ENCODE data around the gene TUBB4B.
A peak's percentile ranks its signal among the peaks of the same experiment; 100 is the strongest.

Gene TUBB4B

DNA sequence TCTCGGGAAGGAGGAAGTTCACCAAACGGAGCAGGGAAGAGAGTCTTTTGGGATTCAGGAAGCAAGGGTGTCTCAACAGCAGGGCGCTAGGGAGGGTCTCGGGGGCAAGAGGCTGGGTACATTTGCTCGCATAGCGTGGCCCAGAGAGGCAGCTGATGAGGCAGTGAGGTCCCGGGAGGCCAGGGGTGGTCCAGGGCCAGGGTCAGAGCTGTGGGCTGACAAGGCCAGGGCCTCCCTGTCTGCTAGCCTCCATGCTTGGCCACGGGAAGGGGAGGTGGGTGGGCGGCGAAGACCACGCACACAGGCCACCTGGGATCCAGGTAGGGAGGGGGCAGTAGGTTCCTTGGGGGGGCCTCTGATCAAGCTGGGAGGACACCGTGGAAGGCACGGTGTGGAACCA lies 29.6 kb upstream of the TUBB4B start:
- DNase-seq (ENCODE audit: extremely low read depth in 1 of 2, low read depth in 1 of 2): no peak

DNA sequence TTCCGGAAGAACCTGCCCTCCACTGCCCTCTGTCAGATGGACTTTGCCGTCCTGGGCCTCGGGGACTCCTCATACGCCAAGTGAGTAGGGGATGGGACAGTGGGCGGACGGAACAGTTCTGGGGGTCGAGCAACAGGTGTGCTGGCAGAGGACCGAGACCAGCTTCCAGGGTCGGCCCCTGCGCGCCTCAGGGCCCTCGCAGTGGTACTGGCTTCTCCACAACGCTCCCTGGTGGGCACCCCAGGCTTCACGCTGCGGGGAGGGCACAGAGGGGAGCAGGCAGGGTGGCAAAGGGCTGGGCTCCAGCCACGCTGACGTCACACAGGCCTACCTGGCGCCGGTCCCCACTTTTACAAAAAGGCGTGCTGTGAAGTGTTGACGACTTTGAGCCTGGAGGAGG lies 28.6 kb upstream of the TUBB4B start:
- no peak for DNase-seq (ENCODE audit: extremely low read depth in 1 of 2, low read depth in 1 of 2)

DNA sequence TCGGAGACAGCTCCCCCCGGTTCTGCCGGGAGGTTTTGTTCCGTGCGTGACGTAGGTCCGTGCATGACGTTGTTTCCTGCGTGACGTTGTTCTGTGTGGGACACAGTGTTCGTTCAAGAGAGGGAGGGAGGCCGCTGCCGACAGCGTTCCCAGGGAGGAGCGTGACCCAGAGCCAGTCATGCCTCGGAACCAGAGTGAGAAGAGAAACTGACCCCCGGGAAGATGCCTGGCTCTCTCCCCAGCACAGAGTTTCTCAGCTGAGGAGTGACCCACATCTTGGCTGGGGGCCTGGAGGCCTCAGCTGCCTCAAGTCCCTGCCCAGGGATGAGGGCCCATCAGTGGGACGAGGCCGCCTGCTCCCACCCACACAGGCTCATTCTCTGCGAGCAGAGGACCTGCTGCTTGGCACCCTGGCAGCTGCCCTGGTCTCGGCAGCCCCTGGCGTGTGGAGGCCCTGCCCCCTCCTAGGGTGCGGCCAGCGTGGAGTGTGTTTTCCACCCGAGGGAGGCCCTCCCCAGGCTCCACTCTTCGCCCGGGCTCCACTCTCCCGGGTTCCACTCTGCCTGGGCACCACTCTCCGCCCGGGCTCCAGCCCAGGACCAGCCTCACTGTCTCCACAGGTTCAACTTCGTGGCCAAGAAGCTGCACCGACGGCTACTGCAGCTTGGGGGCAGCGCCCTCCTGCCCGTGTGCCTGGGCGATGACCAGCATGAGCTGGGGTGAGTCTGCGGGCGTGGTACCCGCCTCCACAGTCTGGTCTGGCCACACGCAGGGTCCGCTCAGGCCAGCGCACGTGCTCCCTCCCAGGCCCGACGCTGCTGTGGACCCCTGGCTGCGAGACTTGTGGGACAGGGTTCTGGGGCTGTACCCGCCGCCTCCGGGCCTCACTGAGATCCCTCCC lies 27.7 kb upstream of the TUBB4B start:
- DNase-seq (ENCODE audit: extremely low read depth in 1 of 2, low read depth in 1 of 2): no peak

DNA sequence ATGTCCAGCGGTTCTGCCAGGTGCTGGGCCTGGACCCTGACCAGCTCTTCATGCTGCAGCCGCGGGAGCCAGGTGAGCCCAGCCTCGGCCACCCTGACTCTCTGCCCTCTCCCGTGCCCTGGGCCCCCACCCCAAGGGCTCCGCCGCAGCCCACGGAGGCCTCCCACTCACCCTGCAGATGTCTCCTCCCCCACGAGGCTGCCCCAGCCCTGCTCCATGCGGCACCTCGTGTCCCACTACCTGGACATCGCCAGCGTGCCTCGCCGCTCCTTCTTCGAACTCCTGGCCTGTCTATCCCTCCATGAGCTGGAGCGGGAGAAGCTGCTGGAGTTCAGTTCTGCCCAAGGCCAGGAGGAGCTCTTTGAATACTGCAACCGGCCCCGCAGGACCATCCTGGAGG lies 26.5 kb upstream of the TUBB4B start:
- no peak for DNase-seq (ENCODE audit: extremely low read depth in 1 of 2, low read depth in 1 of 2)

DNA sequence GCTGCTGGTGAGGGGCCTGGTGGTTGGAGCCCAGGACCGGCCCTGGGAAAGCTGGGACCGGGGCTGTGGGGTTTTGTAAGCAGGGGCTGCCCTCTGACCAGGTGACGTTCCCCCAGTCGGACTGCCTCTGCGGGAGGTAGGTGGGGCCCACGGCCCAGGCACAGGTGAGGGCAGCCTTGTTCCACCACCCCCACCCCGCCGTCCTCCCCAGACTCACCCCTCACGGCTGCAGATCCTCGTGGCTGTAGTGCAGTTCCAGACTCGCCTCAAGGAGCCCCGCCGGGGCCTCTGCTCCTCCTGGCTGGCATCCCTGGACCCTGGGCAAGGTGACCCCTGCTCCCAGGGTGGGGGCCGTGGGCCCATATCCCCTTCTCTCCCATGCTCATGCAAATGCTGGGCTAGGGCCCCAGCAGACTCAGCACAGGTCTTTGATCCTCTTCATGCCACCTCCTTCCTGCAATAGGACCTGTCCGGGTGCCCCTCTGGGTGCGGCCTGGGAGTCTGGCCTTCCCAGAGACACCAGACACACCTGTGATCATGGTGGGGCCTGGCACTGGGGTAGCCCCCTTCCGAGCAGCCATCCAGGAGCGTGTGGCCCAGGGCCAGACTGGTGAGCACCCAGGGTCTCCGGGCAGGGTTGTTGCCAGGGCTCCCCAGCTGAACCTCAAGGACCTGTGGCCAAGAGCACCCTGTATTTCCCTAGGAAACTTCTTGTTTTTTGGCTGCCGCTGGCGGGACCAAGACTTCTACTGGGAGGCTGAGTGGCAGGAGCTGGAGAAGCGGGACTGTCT lies 25.7 kb upstream of the TUBB4B start:
- no peak for DNase-seq (ENCODE audit: extremely low read depth in 1 of 2, low read depth in 1 of 2)

DNA sequence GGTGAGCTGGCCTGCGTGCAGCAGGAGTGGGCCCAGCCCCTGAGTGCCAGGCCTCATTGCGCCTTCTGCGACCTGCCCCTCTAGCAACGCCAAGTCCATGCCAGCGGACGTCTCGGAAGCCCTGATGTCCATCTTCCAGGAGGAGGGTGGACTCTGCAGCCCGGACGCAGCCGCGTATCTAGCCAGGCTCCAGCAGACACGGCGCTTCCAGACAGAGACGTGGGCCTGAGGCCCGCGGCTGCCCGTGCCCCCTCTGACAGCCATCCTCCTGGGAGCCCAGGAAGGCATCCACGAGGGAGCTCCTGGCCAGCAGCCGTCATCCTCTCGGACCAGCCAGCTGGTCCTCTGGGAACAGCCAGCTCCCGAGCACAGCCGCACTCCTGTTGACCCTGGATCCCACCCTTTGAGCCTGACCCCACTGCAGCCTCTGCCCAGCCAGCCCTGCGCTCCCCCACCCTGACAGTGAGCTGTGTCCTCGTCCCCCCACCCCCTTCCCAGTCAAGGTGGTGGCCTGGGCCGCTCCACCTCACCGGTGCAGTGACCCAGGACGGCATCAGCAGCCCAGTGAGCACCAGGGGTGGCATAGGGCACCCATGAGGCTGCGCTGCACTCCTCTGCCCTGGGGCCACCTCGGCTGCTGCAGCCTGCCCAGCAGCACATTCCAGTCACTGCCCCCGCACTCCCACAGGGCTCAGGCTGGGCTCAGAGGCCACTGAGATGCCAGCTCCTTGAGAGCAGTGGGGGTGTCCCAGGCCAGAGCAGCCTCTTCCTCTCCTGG lies 24.7 kb upstream of the TUBB4B start:
- DNase-seq (ENCODE audit: extremely low read depth in 1 of 2, low read depth in 1 of 2): no peak

DNA sequence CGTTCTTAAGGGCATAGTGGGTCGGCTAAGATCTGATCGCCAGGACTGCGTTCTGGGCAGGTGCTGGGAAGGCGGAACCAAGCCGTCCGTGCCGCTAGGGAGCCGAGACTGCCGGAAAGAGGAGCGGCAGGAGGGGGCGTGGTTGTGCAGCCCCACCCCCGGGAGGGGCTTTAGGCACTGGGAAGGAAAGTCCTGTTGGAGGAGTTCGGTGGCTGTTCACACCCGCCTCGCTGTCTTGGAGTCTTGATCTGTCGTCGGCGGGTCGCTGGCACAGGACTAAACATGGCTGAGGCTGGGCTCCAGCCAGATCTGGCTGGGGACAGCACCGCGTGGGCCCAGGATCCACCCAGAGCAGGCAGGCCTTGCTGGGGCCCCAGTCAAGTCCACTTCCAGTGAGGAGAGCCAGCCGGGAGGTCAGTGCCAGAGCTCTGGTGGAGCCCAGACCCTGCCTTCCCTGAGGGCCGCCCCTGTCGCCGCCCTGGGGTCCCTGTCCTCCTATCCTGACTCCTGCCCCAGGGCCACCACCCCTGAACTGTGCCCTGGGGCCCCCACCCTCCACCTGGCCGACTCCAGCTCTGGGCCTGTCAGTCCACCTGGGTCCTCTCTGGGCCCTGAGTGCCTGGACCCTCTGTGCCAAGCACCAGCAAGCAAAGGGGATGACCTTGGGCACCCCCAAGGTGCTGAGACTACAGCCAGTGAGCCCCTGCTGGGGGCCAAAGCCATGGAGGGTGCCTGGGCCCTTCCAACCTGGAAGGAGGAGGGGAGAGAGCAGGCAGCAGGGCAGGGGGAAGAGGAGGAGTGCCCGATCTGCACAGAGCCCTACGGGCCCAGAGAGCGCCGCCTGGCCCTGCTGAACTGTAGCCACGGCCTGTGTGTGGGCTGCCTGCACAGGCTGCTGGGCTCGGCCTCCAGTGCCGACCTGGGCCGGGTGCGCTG lies 23.5 kb upstream of the TUBB4B start:
- no peak for DNase-seq (ENCODE audit: extremely low read depth in 1 of 2, low read depth in 1 of 2)

DNA sequence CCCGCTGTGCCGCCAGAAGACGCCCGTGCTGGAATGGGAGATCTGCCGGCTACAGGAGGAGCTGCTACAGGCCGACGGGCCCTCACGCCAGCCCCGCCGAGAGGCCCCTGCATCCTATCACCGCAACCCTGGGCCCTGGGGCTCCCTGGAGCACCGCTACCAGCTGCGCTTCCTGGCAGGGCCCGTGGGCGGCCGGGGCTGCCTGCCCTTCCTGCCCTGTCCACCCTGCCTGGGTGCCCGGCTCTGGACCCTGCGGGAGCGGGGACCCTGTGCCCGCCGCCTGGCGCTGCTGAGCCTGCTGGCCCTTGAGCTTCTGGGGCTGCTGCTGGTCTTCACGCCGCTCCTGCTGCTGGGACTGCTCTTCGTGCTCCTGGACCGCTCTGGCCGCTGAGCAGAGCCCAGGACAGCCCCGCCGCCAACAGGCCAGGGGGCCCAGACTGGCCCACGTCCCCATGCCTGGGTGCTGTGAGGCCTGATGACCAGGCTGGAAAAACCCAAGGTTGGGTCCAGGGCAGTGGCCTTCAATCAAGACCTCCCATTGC lies 22.8 kb upstream of the TUBB4B start:
- no peak for DNase-seq (ENCODE audit: extremely low read depth in 1 of 2, low read depth in 1 of 2)

DNA sequence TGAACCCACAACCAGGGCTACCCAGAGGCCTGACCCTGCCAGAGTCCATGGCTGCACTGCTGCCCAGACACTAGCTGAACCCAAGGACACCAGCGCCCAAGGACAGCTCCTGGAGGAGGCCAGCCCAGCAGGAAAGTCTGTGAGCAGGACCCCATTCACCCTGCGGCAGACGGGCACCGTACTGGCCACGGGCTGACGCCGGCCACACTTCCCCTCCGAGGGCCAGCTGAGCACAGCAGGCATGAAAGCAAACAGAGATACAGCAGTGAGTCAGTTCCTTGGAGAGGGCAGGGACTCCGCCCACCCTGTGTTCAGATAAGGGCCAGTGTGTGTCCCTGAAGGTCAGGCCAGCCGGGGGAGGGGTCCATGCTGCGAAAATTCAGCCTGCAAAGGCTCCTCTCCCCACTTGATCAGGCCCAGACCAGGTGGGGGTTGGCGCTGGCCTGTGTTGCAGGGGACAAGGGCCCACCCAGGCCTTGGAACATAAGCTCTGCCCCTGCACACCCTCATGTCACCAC lies 22.3 kb upstream of the TUBB4B start:
- DNase-seq (ENCODE audit: extremely low read depth in 1 of 2, low read depth in 1 of 2): no peak

DNA sequence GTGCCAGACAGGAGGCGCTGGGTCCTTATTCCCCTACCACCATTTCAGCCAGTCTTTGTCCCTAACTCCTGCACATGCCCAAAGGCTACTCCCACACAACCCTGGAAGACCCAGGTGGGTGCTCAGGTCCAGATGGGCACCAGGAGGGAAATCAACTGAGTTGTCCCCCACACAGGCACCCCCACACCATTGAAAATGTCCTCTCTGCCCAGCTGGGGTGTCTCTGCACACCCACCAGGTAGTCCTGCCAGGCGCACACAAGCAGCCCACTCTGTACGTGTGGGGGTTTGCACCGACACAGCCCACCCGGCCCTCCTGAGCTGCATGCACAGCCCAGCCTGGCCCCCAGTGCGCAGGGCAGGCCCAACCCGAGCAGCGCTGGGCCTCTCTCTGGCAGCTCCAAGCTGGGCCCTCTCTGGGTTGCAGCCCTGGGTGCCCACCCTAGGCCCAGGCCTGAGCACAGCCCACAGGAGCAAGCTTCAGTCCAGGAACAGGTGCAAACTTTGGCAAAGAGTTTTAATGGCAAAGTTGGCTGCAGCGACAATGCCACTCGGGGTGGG lies 21.2 kb upstream of the TUBB4B start:
- no peak for DNase-seq (ENCODE audit: extremely low read depth in 1 of 2, low read depth in 1 of 2)

DNA sequence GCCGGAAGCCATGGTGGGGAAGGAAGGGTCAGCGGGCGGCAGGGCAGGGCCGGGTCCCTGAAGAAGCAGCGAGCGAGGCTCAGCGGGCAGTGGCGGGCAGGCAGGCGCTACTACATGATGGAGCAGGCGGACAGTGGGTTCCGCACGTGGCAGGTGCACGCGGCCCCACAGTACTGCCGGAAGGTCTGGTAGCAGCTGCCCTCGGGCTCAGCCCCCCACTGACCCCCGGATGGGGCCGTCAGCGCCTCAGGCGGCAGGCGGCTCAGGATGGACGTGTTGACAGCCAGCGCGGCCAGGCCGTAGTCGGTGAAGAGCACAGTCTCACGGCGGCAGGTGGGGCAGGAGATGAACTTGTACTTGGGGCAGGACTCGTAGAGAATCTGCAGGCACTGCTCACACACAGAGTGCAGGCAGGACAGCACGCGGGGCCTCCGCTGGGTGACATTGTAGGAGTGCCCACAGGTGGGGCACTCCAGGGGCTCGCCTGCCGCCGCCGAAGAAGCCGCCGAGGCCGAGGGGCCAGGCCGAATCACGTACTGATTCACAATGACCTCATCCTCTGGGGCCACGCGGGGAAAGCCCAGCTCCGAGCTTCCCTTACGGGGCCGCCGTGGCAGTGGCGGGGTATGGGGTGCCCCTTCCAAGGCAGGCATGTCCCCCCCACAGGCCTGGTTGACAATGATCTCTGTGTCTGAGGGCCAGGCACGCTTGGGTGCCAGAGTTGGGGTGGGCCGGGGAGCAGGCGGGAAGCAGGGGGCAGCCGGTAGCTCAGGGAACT lies 20.6 kb upstream of the TUBB4B start:
- DNase-seq (ENCODE audit: extremely low read depth in 1 of 2, low read depth in 1 of 2): no peak

DNA sequence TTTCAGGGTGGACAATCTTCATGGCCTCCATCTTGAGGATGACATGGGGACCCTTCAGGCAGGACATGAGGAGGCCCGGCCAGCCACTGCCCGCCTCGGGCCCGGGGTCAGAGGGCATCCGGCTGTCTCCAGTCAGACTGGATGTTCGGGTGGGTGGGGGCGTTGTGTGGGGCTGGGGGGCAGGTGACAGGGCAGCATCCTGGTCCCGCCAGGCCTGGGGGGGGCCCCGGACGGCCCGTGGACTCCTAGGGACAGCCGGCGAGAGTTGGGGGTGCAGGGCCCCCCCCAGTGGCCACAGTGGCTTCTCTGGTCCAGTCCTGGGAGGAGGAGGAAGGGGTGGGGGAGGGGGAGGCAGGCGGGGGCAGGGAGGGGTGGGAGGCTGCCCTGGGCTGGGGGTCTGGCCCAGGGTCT lies 20.0 kb upstream of the TUBB4B start:
- DNase-seq (ENCODE audit: extremely low read depth in 1 of 2, low read depth in 1 of 2): no peak

DNA sequence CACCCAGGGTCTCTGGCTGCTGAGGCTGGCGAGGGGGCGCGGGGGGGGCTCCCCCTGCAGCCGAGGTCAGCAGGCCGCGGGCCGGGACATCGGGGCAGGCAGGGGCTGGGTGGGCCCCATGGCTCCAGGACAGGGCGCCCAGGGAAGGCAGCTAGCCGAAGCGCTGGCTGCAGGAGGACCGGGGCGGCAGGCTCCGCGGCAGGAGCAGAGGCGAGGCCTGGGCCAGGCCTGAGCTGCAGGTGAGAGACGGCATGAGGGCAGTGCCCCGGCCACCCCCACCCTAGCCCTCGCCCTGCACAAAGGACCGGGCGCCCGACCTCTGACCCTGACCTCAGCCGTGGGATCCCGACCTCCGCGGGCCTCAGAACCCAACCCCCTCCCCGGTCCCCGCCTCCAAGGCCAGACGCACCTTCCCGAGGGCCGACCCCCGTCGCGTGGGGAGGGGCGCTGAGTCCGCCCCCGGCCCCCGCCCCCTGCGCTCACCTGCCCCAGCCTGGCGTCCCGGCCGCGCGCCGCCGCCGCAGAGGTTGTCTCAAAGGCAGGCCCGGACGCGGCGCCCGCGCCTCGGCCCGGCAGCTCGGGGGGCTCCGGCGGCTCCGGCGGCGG lies 19.5 kb upstream of the TUBB4B start:
- no peak for DNase-seq (ENCODE audit: extremely low read depth in 1 of 2, low read depth in 1 of 2)

DNA sequence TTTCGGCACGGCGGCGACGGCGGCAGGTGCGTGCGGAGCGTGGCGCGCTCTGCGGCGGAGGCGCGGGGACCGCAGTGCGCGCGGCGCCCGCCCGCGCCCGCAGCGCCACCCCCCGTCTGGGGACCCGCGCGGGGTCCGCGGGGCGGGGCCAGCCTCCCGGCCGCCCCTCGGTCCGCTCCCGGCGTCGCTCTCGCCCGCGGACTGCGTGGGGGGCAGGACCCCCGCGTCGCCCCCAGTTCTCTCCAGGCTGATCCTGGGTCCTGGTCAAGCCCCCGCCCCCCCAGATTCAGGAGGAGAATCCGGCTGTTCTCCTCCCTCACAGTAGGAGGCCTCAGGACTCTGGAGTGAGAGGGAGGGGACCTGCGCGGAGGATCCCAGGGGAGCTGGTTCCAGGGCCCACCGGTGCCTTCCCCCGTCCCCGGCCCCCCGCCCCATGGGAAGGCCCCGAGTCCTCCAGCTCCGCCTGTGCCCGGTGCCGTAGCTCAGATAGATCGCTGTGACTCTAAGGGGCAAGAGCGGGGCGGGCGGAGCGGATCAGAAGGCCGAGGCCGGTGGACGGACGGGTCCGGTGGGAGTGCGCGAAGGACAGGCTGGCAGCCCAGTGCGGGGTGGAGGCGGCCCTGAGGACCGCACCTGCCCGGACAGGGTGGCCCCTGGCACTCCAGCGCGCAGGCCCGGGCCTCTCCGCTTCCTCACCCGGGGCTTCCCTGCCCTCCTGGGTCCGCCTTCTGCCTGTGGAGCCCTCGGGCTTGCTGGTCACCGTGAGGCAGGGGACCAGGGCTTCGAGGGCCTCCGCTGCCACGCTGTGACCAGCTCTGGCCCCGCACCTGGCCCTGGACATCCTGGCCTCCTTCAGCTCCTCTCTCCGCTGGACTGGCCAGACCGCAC lies 18.7 kb upstream of the TUBB4B start, which contains the start of gene RNF208:
Gene RNF208 (minus strand): TSS at position 51 of the 888 bp plus-strand sequence. CDS start 1,028 bp downstream, outside the sequence.
- DNase-seq (ENCODE audit: extremely low read depth in 1 of 2, low read depth in 1 of 2): no peak

DNA sequence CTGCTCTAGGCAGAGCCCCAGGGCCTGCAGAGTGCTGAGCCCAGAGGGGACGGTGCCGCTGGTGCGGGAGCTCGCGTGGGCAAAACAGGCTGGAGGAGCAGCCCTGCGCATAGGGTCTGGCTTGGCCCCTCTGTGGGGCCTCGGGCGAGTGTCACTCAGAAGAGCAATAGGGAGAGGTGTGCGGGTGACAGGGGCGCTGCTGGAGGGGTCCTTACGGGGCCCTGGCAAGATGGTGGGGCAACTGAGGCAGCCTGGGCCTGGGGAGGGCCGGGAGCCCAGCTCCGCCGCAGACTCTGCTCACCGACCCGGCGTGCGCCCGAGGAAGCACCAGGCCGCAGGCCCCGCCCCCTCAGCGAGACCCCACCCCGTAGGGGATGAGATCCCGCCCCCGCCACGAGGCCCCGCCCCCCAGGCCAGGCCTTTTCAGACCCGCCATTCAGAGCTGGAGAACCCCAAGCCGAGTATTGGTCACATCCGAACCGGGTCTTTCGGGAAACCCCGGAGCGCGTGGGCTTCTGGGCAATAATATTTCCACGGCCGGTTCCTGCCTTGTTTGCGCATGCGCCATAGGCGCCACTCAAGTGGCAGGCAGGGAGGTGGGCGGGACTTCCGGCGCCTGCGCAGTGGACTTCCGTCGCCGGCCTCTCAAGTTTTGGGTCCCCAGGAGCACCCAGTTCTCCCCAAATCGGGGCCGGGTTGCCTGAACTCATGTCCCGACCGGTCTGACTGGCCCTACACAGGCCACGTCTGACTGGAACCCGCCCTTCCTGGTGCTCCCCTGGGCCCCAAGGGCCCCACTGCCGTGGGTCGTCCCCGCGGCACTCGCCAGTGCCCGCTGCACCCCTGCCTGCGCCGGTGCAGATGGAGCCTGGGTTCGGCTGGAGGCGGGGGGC lies 17.8 kb upstream of the TUBB4B start:
- peak; percentile 97 to 98 for DNase-seq (ENCODE audit: extremely low read depth in 1 of 2, low read depth in 1 of 2)

Data from stimulated activated CD8-positive, alpha-beta memory T cell treated with anti-CD3 and anti-CD28 coated beads, Interleukin-7, amount 100 ng/mL, for 48 hours (primary cell).